HG03103 (cell line): ENCODE data around the gene PLCXD3.
A peak's percentile ranks its signal among the peaks of the same experiment; 100 is the strongest.

Experiments used
- ATAC-seq: cut with Tn5 transposase; IDR thresholded peaks from one replicate; pipeline ENCODE4 v1.9.1; 2021; ENCODE audit warnings: low read depth; ENCODE audit not compliant: unreplicated experiment

The PLCXD3 gene

GRCh38 chr5:41418220-41419031, 92.0 kb downstream of the PLCXD3 start:
- no peak for ATAC-seq

- no peak for ATAC-seq
Measured at GRCh38 chr5:41416336-41416735, 94.1 kb downstream of the PLCXD3 start.

GRCh38 chr5:41415242-41415641, 95.2 kb downstream of the PLCXD3 start:
- ATAC-seq, result no peak

- ATAC-seq, result peak; percentile 54
Measured at GRCh38 chr5:41414598-41414997, 95.8 kb downstream of the PLCXD3 start.

GRCh38 chr5:41413074-41413473, 97.3 kb downstream of the PLCXD3 start:
- ATAC-seq, result no peak

GRCh38 chr5:41412496-41412895, 97.9 kb downstream of the PLCXD3 start:
- ATAC-seq, result no peak

- ATAC-seq, result no peak
Measured at GRCh38 chr5:41410737-41411136, 99.7 kb downstream of the PLCXD3 start.

- ATAC-seq, result no peak
Measured at GRCh38 chr5:41410307-41410706, 100.1 kb downstream of the PLCXD3 start.

- ATAC-seq, result no peak
Measured at GRCh38 chr5:41408676-41409443, 101.5 kb downstream of the PLCXD3 start.

GRCh38 chr5:41406936-41407335, 103.5 kb downstream of the PLCXD3 start:
- no peak for ATAC-seq

- no peak for ATAC-seq
Measured at GRCh38 chr5:41406424-41406823, 104.0 kb downstream of the PLCXD3 start.

- ATAC-seq, result no peak
Measured at GRCh38 chr5:41404757-41405156, 105.6 kb downstream of the PLCXD3 start.

- no peak for ATAC-seq
Measured at GRCh38 chr5:41403846-41404245, 106.6 kb downstream of the PLCXD3 start.

- no peak for ATAC-seq
Measured at GRCh38 chr5:41402845-41403244, 107.6 kb downstream of the PLCXD3 start.

GRCh38 chr5:41399839-41400238, 110.6 kb downstream of the PLCXD3 start:
- ATAC-seq, result no peak

GRCh38 chr5:41392016-41392415, 118.4 kb downstream of the PLCXD3 start:
- ATAC-seq, result no peak

GRCh38 chr5:41374631-41375030, 135.8 kb downstream of the PLCXD3 start:
- ATAC-seq, result no peak

GRCh38 chr5:41373230-41373629, 137.2 kb downstream of the PLCXD3 start:
- ATAC-seq, result no peak

- ATAC-seq, result no peak
Measured at GRCh38 chr5:41371738-41372137, 138.7 kb downstream of the PLCXD3 start.

- no peak for ATAC-seq
Measured at GRCh38 chr5:41370482-41370881, 139.9 kb downstream of the PLCXD3 start.

GRCh38 chr5:41369799-41370198, 140.6 kb downstream of the PLCXD3 start:
- no peak for ATAC-seq

- ATAC-seq, result no peak
Measured at GRCh38 chr5:41368158-41368557, 142.2 kb downstream of the PLCXD3 start.
